Measurements from ENCODE around the gene COX4I1. TPM values are rescaled to one million over a fixed set of nuclear protein-coding genes. Genes with fewer than 3 reads are reported as not detected.
A peak's percentile ranks its signal among the peaks of the same experiment; 100 is the strongest.

The COX4I1 gene
- total and polyA plus RNA-seq, 7 experiments from 2014 or later: 479 to 1,303 (median 677) TPM

- CTCF ChIA-PET: no interaction called here
- H3K4me1 Mint-ChIP-seq: peaks cover 0 to 17% (median 5%) of the 10 kb centered on the region in 7 donors
- H3K9me3 Mint-ChIP-seq: no peaks in the 10 kb centered on the region
- DNase-seq: no peak
- no peaks in the 10 kb centered on the region for H3K36me3 ChIP-seq (ENCODE audit: control insufficient read depth in 2 of 3, insufficient read depth in 3 of 3, low read length in 3 of 3)
- H3K27ac Mint-ChIP-seq: no peak overlapping the region
- no peak overlapping the region for H3K4me3 ChIP-seq (ENCODE audit: low read length)
- H3K4me1 ChIP-seq (ENCODE audit: control insufficient read depth in 2 of 2, insufficient read depth in 2 of 2, low read length in 2 of 2): no peaks in the 10 kb centered on the region
- H3K9me3 ChIP-seq (ENCODE audit: control insufficient read depth in 2 of 3, low read length in 3 of 3): no peaks in the 10 kb centered on the region
- no peak for ATAC-seq
- H3K27me3 Mint-ChIP-seq: peaks cover 5 to 18% (median 8%) of the 10 kb centered on the region in 5 donors
- intact Hi-C loops (cut with micrococcal nuclease): no loop called here
- no peaks in the 10 kb centered on the region for H3K27me3 ChIP-seq (ENCODE audit: control insufficient read depth in 2 of 2, insufficient read depth in 2 of 2, low read length in 2 of 2)
- no peak overlapping the region for H3K4me3 Mint-ChIP-seq
- POLR2A ChIA-PET: no interaction called here
- no peak overlapping the region for H3K27ac ChIP-seq (ENCODE audit: low read depth, low read length)
- no peaks in the 10 kb centered on the region for H3K36me3 Mint-ChIP-seq
Measured at GRCh38 chr16:85850344-85850880, 50.9 kb downstream of the COX4I1 start.

DNA sequence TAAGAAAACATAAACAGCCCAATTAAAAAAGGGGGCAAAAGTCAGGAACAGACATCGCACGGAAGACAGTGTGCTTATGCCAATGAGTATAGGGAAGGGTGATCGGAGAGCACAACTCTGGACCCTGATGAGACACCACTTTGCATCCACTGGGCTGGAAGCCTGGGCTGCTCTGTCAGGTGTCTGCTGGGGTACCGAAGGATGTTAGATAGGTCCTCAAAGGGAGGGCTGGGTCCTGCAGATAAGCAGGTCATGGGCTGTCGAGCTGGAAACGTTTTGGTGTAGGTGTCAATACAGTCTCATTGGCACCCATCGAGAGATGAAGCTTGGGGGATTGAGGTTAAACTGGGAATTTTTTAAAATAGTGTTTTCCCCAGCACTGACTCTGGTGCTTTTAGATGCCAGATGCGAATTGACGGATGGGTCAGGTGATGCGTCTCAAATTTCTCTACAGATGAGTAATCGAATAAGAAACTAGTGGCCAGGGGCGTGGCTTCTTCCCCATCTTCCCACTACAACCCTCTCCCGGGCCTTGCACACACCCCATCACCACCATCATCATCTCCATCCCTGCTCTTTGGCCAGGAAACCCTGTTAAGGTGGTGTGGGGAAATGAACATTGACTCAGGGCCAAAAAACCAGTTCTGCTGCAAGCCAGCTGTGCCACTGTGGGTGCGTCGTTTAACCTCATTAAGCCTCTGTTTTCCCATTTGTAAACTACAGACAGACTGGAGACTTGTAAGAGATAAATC, 51.7 kb downstream of the COX4I1 start:
- POLR2A ChIA-PET: no interaction called here
- H3K27ac ChIP-seq (ENCODE audit: low read depth, low read length): no peak overlapping the region
- no peak overlapping the region for H3K27ac Mint-ChIP-seq
- H3K36me3 Mint-ChIP-seq: no peaks in the 10 kb centered on the region
- peaks cover 0 to 5% (median 0%) of the 10 kb centered on the region in 11 donors for H3K9me3 Mint-ChIP-seq
- H3K4me3 Mint-ChIP-seq: no peak overlapping the region
- DNase-seq (no peak), ATAC-seq (peak; percentile 26)
- H3K4me3 ChIP-seq (ENCODE audit: low read length): no peak overlapping the region
- no peaks in the 10 kb centered on the region for H3K27me3 ChIP-seq (ENCODE audit: control insufficient read depth in 2 of 2, insufficient read depth in 2 of 2, low read length in 2 of 2)
- no peaks in the 10 kb centered on the region for H3K4me1 ChIP-seq (ENCODE audit: control insufficient read depth in 2 of 2, insufficient read depth in 2 of 2, low read length in 2 of 2)
- no peaks in the 10 kb centered on the region for H3K36me3 ChIP-seq (ENCODE audit: control insufficient read depth in 2 of 3, insufficient read depth in 3 of 3, low read length in 3 of 3)
- peaks cover 0 to 17% (median 5%) of the 10 kb centered on the region in 7 donors for H3K4me1 Mint-ChIP-seq
- CTCF ChIA-PET: interaction anchor here (0.6 kb wide), 1 partner anchor 103 kb away, joined by 3 read pairs; no protein-coding TSS in a partner anchor
- peaks cover 5 to 22% (median 10%) of the 10 kb centered on the region in 5 donors for H3K27me3 Mint-ChIP-seq
- intact Hi-C loops (cut with micrococcal nuclease): no loop called here
- no peaks in the 10 kb centered on the region for H3K9me3 ChIP-seq (ENCODE audit: control insufficient read depth in 2 of 3, low read length in 3 of 3)

DNA sequence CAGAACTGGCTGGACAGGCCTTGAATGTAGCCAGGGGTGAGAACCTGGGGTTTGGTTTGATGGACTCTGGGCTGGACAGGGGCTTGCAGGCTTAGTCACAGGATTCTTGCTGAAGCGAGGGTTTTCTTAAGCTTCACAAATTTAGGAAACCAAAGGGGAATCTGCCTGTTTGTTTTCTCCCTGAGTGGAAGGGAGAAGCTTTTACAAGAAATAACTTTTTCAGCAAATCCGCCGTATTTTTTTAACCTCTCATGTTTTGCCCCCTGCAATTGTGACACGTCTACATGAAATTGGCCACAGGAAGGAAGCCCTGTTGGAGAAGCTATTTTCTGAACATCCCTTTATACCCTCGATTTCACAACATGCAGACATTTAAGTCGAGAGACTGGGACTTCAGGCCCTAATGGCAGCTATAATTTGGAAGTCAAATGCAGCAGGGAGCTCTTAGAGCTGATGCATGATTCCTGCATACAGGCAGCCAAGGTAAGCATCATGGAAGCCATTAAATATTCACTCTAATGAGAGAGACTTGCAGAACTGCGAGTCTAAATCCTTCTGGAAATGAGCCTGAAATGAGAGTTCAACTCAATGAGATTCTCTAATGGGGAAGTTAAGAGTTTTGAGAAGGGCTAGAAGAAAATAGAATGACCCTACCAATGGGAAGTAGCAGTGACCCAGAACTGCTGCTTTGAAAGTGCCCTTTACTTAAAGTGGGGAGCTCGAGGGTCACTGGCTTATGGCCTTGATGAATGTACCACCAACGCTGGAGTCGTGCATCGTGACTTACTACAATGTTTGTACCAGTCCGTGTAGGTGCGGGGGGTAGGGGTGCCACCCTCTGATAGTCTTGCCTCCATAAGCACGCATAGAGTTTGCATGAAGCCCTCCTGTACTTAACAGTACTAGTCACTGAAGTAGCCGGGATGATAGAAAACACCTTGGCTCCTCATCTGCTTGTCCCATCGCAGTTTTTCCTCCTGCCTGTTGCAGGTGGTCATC, 54.4 kb downstream of the COX4I1 start:
- DNase-seq (no peak), ATAC-seq (no peak)
- Histone ChIP-seq H3K9me3 (ENCODE audit: control insufficient read depth in 2 of 3, low read length in 3 of 3) (no peaks in the 10 kb centered on the region), H3K4me1 (ENCODE audit: control insufficient read depth in 2 of 2, insufficient read depth in 2 of 2, low read length in 2 of 2) (no peaks in the 10 kb centered on the region), H3K4me3 (ENCODE audit: low read length) (no peak overlapping the region), H3K27me3 (ENCODE audit: control insufficient read depth in 2 of 2, insufficient read depth in 2 of 2, low read length in 2 of 2) (no peaks in the 10 kb centered on the region), H3K36me3 (ENCODE audit: control insufficient read depth in 2 of 3, insufficient read depth in 3 of 3, low read length in 3 of 3) (no peaks in the 10 kb centered on the region), H3K27ac (ENCODE audit: low read depth, low read length) (no peak overlapping the region)
- ChIA-PET POLR2A (interaction anchor here (0.5 to 0.9 kb wide), 2 partner anchors 87 to 100 kb away, joined by 3 read pairs; no protein-coding TSS in a partner anchor), CTCF (interaction anchor here (1.8 kb wide), 1 partner anchor 33 kb away, joined by 5 read pairs; no protein-coding TSS in a partner anchor)
- Mint-ChIP-seq H3K4me1 (peaks cover 0 to 7% (median 0%) of the 10 kb centered on the region in 7 donors), H3K27me3 (peaks cover 0 to 5% (median 4%) of the 10 kb centered on the region in 5 donors), H3K27ac (no peak overlapping the region), H3K36me3 (no peaks in the 10 kb centered on the region), H3K4me3 (no peak overlapping the region), H3K9me3 (peaks cover 0 to 5% (median 0%) of the 10 kb centered on the region in 11 donors)
- intact Hi-C loops (cut with micrococcal nuclease): no loop called here

- ATAC-seq: no peak
- Mint-ChIP-seq H3K27ac (no peak overlapping the region), H3K9me3 (peaks cover 0 to 5% (median 0%) of the 10 kb centered on the region in 11 donors), H3K4me1 (peaks cover 0 to 9% (median 0%) of the 10 kb centered on the region in 7 donors), H3K27me3 (peaks cover 0 to 9% (median 4%) of the 10 kb centered on the region in 5 donors), H3K4me3 (no peak overlapping the region), H3K36me3 (no peaks in the 10 kb centered on the region)
- Histone ChIP-seq H3K4me3 (ENCODE audit: low read length) (no peak overlapping the region), H3K9me3 (ENCODE audit: control insufficient read depth in 2 of 3, low read length in 3 of 3) (no peaks in the 10 kb centered on the region), H3K27ac (ENCODE audit: low read depth, low read length) (no peak overlapping the region), H3K27me3 (ENCODE audit: control insufficient read depth in 2 of 2, insufficient read depth in 2 of 2, low read length in 2 of 2) (no peaks in the 10 kb centered on the region), H3K36me3 (ENCODE audit: control insufficient read depth in 2 of 3, insufficient read depth in 3 of 3, low read length in 3 of 3) (no peaks in the 10 kb centered on the region), H3K4me1 (ENCODE audit: control insufficient read depth in 2 of 2, insufficient read depth in 2 of 2, low read length in 2 of 2) (no peaks in the 10 kb centered on the region)
- intact Hi-C loops (cut with micrococcal nuclease): no loop called here
- ChIA-PET POLR2A (interaction anchor here (0.9 kb wide), 1 partner anchor 86 kb away, joined by 3 read pairs; no protein-coding TSS in a partner anchor), CTCF (no interaction called here)
- DNase-seq: no peak
Measured at GRCh38 chr16:85854935-85855334, 55.4 kb downstream of the COX4I1 start.

GRCh38 chr16:85856079-85856478, 56.6 kb downstream of the COX4I1 start:
- Histone ChIP-seq H3K27ac (ENCODE audit: low read depth, low read length) (no peak overlapping the region), H3K9me3 (ENCODE audit: control insufficient read depth in 2 of 3, low read length in 3 of 3) (no peaks in the 10 kb centered on the region), H3K27me3 (ENCODE audit: control insufficient read depth in 2 of 2, insufficient read depth in 2 of 2, low read length in 2 of 2) (no peaks in the 10 kb centered on the region), H3K36me3 (ENCODE audit: control insufficient read depth in 2 of 3, insufficient read depth in 3 of 3, low read length in 3 of 3) (no peaks in the 10 kb centered on the region), H3K4me3 (ENCODE audit: low read length) (no peak overlapping the region), H3K4me1 (ENCODE audit: control insufficient read depth in 2 of 2, insufficient read depth in 2 of 2, low read length in 2 of 2) (no peaks in the 10 kb centered on the region)
- Mint-ChIP-seq H3K4me1 (peaks cover 0 to 6% (median 0%) of the 10 kb centered on the region in 7 donors), H3K36me3 (no peaks in the 10 kb centered on the region), H3K9me3 (peaks cover 0 to 5% (median 0%) of the 10 kb centered on the region in 11 donors), H3K27me3 (peaks cover 0 to 9% (median 3%) of the 10 kb centered on the region in 5 donors), H3K27ac (no peak overlapping the region), H3K4me3 (no peak overlapping the region)
- no peak for DNase-seq
- POLR2A ChIA-PET: no interaction called here
- CTCF ChIA-PET: no interaction called here
- intact Hi-C loops (cut with micrococcal nuclease): no loop called here
- ATAC-seq: no peak

DNA sequence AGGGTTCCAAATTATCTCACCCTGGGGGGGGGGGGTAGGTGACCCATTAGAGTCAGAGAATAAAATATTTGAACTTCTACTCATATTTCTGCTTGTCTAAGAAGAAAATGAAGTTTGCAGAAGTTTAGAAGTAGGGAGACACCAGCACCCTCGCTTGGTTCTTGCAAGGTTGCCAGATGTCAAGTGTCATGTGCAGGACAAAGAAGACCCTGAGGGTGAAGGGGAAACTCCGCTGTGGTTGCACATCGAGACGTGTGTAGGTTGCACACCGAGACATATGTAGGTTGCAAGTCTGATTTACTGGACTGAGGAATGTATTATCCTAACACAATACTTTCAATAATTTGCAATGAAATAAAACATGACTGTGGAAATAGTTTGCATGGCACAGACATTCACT, 57.1 kb downstream of the COX4I1 start:
- no peaks in the 10 kb centered on the region for H3K27me3 ChIP-seq (ENCODE audit: control insufficient read depth in 2 of 2, insufficient read depth in 2 of 2, low read length in 2 of 2)
- Mint-ChIP-seq H3K9me3 (peaks cover 0 to 5% (median 0%) of the 10 kb centered on the region in 11 donors), H3K27ac (peak overlapping the region in 1 of 9 donors; percentile 41), H3K36me3 (no peaks in the 10 kb centered on the region), H3K4me3 (no peak overlapping the region), H3K27me3 (peaks cover 0 to 9% (median 3%) of the 10 kb centered on the region in 5 donors), H3K4me1 (peaks cover 0 to 4% (median 0%) of the 10 kb centered on the region in 7 donors)
- ChIA-PET POLR2A (no interaction called here), CTCF (no interaction called here)
- no peaks in the 10 kb centered on the region for H3K36me3 ChIP-seq (ENCODE audit: control insufficient read depth in 2 of 3, insufficient read depth in 3 of 3, low read length in 3 of 3)
- H3K4me3 ChIP-seq (ENCODE audit: low read length): no peak overlapping the region
- no peaks in the 10 kb centered on the region for H3K4me1 ChIP-seq (ENCODE audit: control insufficient read depth in 2 of 2, insufficient read depth in 2 of 2, low read length in 2 of 2)
- intact Hi-C loops (cut with micrococcal nuclease): no loop called here
- no peaks in the 10 kb centered on the region for H3K9me3 ChIP-seq (ENCODE audit: control insufficient read depth in 2 of 3, low read length in 3 of 3)
- ATAC-seq (no peak), DNase-seq (no peak)
- no peak overlapping the region for H3K27ac ChIP-seq (ENCODE audit: low read depth, low read length)
